GM12872 (cell line): ENCODE data around the gene QSOX2.

Experiments
- TF ChIP-seq, protein P1 (sequence below): IDR thresholded peaks from 3 replicates; pipeline ENCODE4 v1.5.1; 2011; ENCODE audit warnings: low read depth, mild to moderate bottlenecking, low read length, moderate library complexity; ENCODE audit not compliant: insufficient read depth

QSOX2 gene

GRCh38 chr9:136222906-136223285 lies 22.7 kb downstream of the QSOX2 start:
- TF ChIP-seq, protein P1, sequence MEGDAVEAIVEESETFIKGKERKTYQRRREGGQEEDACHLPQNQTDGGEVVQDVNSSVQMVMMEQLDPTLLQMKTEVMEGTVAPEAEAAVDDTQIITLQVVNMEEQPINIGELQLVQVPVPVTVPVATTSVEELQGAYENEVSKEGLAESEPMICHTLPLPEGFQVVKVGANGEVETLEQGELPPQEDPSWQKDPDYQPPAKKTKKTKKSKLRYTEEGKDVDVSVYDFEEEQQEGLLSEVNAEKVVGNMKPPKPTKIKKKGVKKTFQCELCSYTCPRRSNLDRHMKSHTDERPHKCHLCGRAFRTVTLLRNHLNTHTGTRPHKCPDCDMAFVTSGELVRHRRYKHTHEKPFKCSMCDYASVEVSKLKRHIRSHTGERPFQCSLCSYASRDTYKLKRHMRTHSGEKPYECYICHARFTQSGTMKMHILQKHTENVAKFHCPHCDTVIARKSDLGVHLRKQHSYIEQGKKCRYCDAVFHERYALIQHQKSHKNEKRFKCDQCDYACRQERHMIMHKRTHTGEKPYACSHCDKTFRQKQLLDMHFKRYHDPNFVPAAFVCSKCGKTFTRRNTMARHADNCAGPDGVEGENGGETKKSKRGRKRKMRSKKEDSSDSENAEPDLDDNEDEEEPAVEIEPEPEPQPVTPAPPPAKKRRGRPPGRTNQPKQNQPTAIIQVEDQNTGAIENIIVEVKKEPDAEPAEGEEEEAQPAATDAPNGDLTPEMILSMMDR = no peak

DNA sequence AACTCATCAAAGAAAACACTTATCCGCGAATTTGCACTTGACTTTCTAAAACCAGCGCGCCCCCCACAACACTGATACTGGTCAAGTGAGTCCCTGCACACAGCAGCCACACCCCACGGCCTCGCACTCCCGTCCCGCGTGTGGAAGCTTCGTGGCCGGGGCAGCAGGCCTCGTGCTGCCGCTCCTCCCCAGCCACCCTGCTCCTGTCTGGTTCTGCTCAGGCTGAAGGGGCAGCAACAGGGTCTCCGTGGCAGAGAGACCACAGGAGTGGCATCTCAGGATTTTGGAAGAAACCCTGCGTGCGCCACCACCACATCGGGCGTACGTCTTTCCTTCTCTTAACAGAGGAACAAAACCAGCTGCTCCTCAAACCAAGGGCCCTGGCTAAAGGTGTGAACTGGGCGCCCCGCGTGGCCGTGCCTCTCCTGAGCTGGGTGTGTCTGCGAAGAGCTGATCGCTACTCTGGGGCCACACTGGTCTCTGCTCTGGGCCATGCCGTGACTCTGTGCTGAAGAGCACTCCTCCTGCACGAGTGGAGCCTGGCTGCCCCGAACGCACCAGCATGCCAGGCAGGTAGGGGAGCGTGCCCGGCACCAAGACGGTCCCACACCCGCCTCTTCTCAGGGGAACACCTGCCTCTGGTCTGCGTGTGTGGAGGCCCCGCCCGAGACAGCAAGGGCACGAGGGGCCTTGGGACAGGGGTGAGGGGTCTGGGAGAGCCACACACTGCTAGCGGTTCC lies 23.3 kb downstream of the QSOX2 start:
- TF ChIP-seq, protein P1 = no peak

- TF ChIP-seq, protein P1 = no peak
These were observed 25.4 kb downstream of the QSOX2 start for GRCh38 chr9:136220017-136220729.

- TF ChIP-seq, protein P1 = no peak
These were observed 26.3 kb downstream of the QSOX2 start for GRCh38 chr9:136219276-136219675.

DNA sequence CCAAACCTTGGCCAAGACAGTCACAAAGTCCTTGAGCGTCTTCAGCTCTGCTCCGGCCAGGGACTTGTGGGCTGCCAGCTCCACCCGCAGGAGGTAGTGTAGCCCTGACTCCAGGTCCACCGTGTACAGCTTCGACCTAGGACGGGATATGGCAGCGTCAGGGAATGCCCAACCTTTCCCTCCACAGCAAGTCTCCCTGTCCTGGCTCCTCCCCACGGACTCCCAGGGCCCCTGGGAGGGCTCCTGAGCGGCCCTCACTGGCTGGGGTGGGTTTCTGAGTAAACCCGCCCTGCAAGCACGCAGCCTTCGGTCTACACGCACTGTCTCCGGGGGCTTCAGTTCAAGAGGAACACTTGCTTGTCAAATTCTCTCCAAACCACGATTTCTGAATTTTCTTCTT lies 26.9 kb downstream of the QSOX2 start:
- TF ChIP-seq, protein P1 = no peak

GRCh38 chr9:136218271-136218670 lies 27.3 kb downstream of the QSOX2 start:
- TF ChIP-seq, protein P1 = no peak

- TF ChIP-seq, protein P1 = no peak
These were observed 28.9 kb downstream of the QSOX2 start for GRCh38 chr9:136216541-136217244.
